ENCODE measurements around the gene DCX. TPM values are rescaled to one million over a fixed set of nuclear protein-coding genes. Genes with fewer than 3 reads are reported as not detected.
"Not testable (repeated sequence)": the region's sequence is repeated elsewhere in the genome, so short reads cannot be mapped to it uniquely, and the experiment has no call there.

DCX gene
- total RNA-seq, 1 experiment from 2014 or later, result not detected

DNA sequence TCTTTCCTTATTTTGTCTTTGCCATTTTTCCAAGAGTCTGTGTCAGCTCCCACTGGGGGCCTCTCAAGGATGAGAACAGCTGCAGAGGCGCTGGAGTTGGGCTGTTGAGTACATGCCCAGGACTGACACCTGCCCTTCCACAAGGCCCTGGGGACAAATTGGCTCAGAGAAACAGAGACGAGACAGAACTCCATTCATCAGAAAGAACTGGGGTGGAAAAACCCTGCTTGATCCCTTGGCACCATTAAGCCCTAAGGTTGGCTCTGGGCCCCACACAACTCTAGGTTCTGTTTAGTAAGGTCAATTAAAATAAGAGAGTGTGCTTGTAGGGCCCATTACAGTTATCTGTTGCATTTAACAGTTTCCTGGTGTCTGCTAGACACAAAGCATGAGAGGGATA lies 63.6 kb downstream of the DCX start:
- ATAC-seq, result no peak
- Histone ChIP-seq H3K9me2 (ENCODE audit: insufficient read depth) (no peaks in the 10 kb centered on the region), H3K4me2 (ENCODE audit: low read length) (no peak overlapping the region), H3K36me3 (ENCODE audit: control insufficient read depth in 1 of 2, insufficient read depth in 2 of 2, low read length in 2 of 2) (no peaks in the 10 kb centered on the region), H3K79me2 (ENCODE audit: insufficient read depth, low read length) (no peaks in the 10 kb centered on the region), H3K9ac (ENCODE audit: low read length) (no peak overlapping the region), H3K4me1 (ENCODE audit: control insufficient read depth in 1 of 2, insufficient read depth in 2 of 2, low read length in 2 of 2) (no peaks in the 10 kb centered on the region), H2AFZ (ENCODE audit: low read depth, low read length, poor library complexity, severe bottlenecking) (no peak overlapping the region), H3K4me3 (replicated peaks in 1 of 2; ENCODE audit: low read depth in 1 of 2, low read length in 2 of 2) (no peak overlapping the region), H3K9me3 (ENCODE audit: control insufficient read depth in 1 of 2, insufficient read depth in 1 of 2, low read depth in 1 of 2, low read length in 2 of 2) (no peaks in the 10 kb centered on the region), H4K20me1 (ENCODE audit: insufficient read depth) (no peaks in the 10 kb centered on the region), H3K27ac (ENCODE audit: low read depth, low read length) (no peak overlapping the region), H3K27me3 (ENCODE audit: insufficient read depth, low read length) (no peaks in the 10 kb centered on the region)
- intact Hi-C loops (cut with micrococcal nuclease), result no loop called here
- BruUV-seq (replicated peaks), result no TSS peak
- CTCF ChIA-PET, result no interaction called here
- TF ChIP-seq ZFX (IDR thresholded peaks at IDR 0.05) (no peak), RAD21 (IDR thresholded peaks at IDR 0.05; ENCODE audit: low read depth) (no peak), ZNF274 (IDR thresholded peaks at IDR 0.05; ENCODE audit: low read depth, low read length) (no peak), FOSL1 (IDR thresholded peaks at IDR 0.05; ENCODE audit: low read depth) (no peak), REST (IDR thresholded peaks at IDR 0.05; ENCODE audit: low read depth) (no peak)
- RAD21 ChIA-PET (ENCODE audit: low non-redundant PET in 1 of 2, low total read pairs in 2 of 2, uncharacterized antibody in 2 of 2, unreplicated experiment in 2 of 2), result no interaction called here
- no peak for DNase-seq (ENCODE audit: low read depth, low spot score)
- POLR2A ChIA-PET, result no interaction called here

GRCh38 chrX:111346150-111346549 lies 65.8 kb downstream of the DCX start:
- H3K27me3 ChIP-seq (ENCODE audit: insufficient read depth, low read length); H3K9ac ChIP-seq (ENCODE audit: low read length); H2AFZ ChIP-seq (ENCODE audit: low read depth, low read length, poor library complexity, severe bottlenecking); intact Hi-C loops (cut with micrococcal nuclease); H3K4me3 ChIP-seq (replicated peaks in 1 of 2; ENCODE audit: low read depth in 1 of 2, low read length in 2 of 2); H3K9me2 ChIP-seq (ENCODE audit: insufficient read depth); RAD21 ChIA-PET (ENCODE audit: low non-redundant PET in 1 of 2, low total read pairs in 2 of 2, uncharacterized antibody in 2 of 2, unreplicated experiment in 2 of 2); H3K9me3 ChIP-seq (ENCODE audit: control insufficient read depth in 1 of 2, insufficient read depth in 1 of 2, low read depth in 1 of 2, low read length in 2 of 2); BruUV-seq (replicated peaks); POLR2A ChIA-PET; H3K4me1 ChIP-seq (ENCODE audit: control insufficient read depth in 1 of 2, insufficient read depth in 2 of 2, low read length in 2 of 2); CTCF ChIA-PET; ATAC-seq; H3K27ac ChIP-seq (ENCODE audit: low read depth, low read length); DNase-seq (ENCODE audit: low read depth, low spot score); H3K4me2 ChIP-seq (ENCODE audit: low read length); H3K36me3 ChIP-seq (ENCODE audit: control insufficient read depth in 1 of 2, insufficient read depth in 2 of 2, low read length in 2 of 2); H4K20me1 ChIP-seq (ENCODE audit: insufficient read depth); H3K79me2 ChIP-seq (ENCODE audit: insufficient read depth, low read length): not testable (repeated sequence)

Measured in HCT116 (cell line).